H1 (cell line): ENCODE measurements around the gene GUCA2B. TPM values are rescaled to one million over a fixed set of nuclear protein-coding genes. Genes with fewer than 3 reads are reported as not detected.

ENCODE experiments used
- CTCF ChIA-PET: fragments of 300-600 bp; sonication (Branson Sonifier 250); formaldehyde crosslinking; loops from one replicate; lab custom pipeline; 2021; ENCODE audit not compliant: partially characterized antibody; lab: Charles Lee
- POLR2A ChIA-PET: fragments of 300-600 bp; sonication (Branson Sonifier 250); formaldehyde crosslinking; loops from one replicate; lab custom pipeline; 2021; ENCODE audit warnings: inconsistent platforms; ENCODE audit not compliant: partially characterized antibody; lab: Charles Lee
- DNase-seq, 2 experiments: peaks; one replicate each; pipeline versions ENCODE4 v3.0.0 to v3.0.0-alpha.2; 2010 to 2022; ENCODE audit warnings: low spot score in 2 of 2, low read depth in 1 of 2, mixed read lengths in 1 of 2
- FAIRE-seq: peaks from 2 replicates; lab custom pipeline; 2011; peaks lifted over from hg19 to GRCh38; lab: Jason Lieb, UNC
- H2AFZ ChIP-seq: 2 replicates; pipeline ENCODE4 v1.8.1; 2012; ENCODE audit warnings: low read length, inconsistent platforms
- H2AK5ac ChIP-seq: 2 replicates; pipeline ENCODE4 v1.6.1; 2013; ENCODE audit warnings: low read depth, low read length
- H2BK120ac ChIP-seq: replicated peaks from 2 replicates; pipeline ENCODE3; 2013; ENCODE audit warnings: low read depth, low read length, inconsistent platforms
- H2BK12ac ChIP-seq: 2 replicates; pipeline ENCODE4 v1.6.1; 2013; ENCODE audit warnings: low read depth, low read length
- H2BK15ac ChIP-seq: 2 replicates; pipeline ENCODE4 v1.6.1; 2013; ENCODE audit warnings: low read length
- H2BK20ac ChIP-seq: 2 replicates; pipeline ENCODE4 v1.6.1; 2013; ENCODE audit warnings: low read length
- H2BK5ac ChIP-seq: 2 replicates; pipeline ENCODE4 v1.6.1; 2013; ENCODE audit warnings: low read depth, low read length
- H3K14ac ChIP-seq: 2 replicates; pipeline ENCODE4 v1.6.1; 2013; ENCODE audit warnings: inconsistent platforms; ENCODE audit not compliant: insufficient read length
- H3K18ac ChIP-seq: 2 replicates; pipeline ENCODE4 v1.6.1; 2013; ENCODE audit warnings: low read length; ENCODE audit errors: extremely low read depth
- H3K23ac ChIP-seq: 2 replicates; pipeline ENCODE4 v1.6.1; 2013; ENCODE audit warnings: inconsistent platforms; ENCODE audit not compliant: insufficient read length
- H3K23me2 ChIP-seq: 2 replicates; pipeline ENCODE4 v1.6.1; 2013; ENCODE audit warnings: low read depth, low read length
- H3K27ac ChIP-seq: 2 replicates; pipeline ENCODE4 v1.6.1; 2011; ENCODE audit warnings: low read depth, low read length, inconsistent platforms
- H3K27me3 ChIP-seq, 4 experiments: replicated peaks in 1 of 4; 1 replicate in 1 of 4; 2 replicates in 3 of 4; pipeline versions ENCODE4 v1.6.1 to v1.8.1; 2011 to 2013; ENCODE audit warnings: low read length in 3 of 4, mild to moderate bottlenecking in 3 of 4, inconsistent platforms in 2 of 4, mixed read lengths in 2 of 4, moderate library complexity in 1 of 4; ENCODE audit not compliant: control insufficient read depth in 3 of 4, insufficient read depth in 3 of 4; ENCODE audit errors: extremely low read depth in 1 of 4
- H3K36me3 ChIP-seq, 4 experiments: 2 replicates each; pipeline versions ENCODE4 v1.6.1 to v1.8.1; 2011 to 2013; ENCODE audit warnings: mild to moderate bottlenecking in 4 of 4, low read length in 3 of 4, moderate library complexity in 2 of 4, control low read depth in 1 of 4, inconsistent platforms in 1 of 4; ENCODE audit not compliant: insufficient read depth in 4 of 4, control insufficient read depth in 2 of 4
- H3K4ac ChIP-seq: replicated peaks from 2 replicates; pipeline ENCODE3; 2013; ENCODE audit warnings: low read length, low read depth, mixed read lengths, inconsistent platforms; ENCODE audit not compliant: insufficient read length
- H3K4me1 ChIP-seq, 4 experiments: replicated peaks in 1 of 4; 1 replicate in 1 of 4; 2 replicates in 3 of 4; pipeline versions ENCODE4 v1.6.1 to v1.8.1; 2011 to 2013; ENCODE audit warnings: low read length in 3 of 4, inconsistent platforms in 2 of 4, mixed read lengths in 1 of 4; ENCODE audit not compliant: insufficient read depth in 4 of 4, control insufficient read depth in 3 of 4
- H3K4me2 ChIP-seq, 2 experiments: 2 replicates each; pipeline versions ENCODE4 v1.6.1 to v1.8.1; 2011 to 2013; ENCODE audit warnings: low read depth in 2 of 2, low read length in 2 of 2, control low read depth in 1 of 2, inconsistent platforms in 1 of 2, mild to moderate bottlenecking in 1 of 2; ENCODE audit not compliant: insufficient read depth in 1 of 2
- H3K4me3 ChIP-seq, 4 experiments: fragments of 200-600, 300-600 bp in 1 of 4; sonication (generic), shearing (Covaris generic), sonication (Bioruptor Twin) in 1 of 4; 2 replicates each; pipeline versions ENCODE4 v1.5.1 to v1.8.1; 2011 to 2016; ENCODE audit warnings: low read length in 4 of 4, low read depth in 3 of 4, control low read depth in 2 of 4, inconsistent platforms in 2 of 4, mild to moderate bottlenecking in 2 of 4, mixed read lengths in 1 of 4, moderate library complexity in 1 of 4; ENCODE audit not compliant: insufficient read depth in 2 of 4; ENCODE audit errors: extremely low read depth in 1 of 4
- H3K56ac ChIP-seq: replicated peaks from 2 replicates; pipeline ENCODE3; 2013; ENCODE audit warnings: low read depth, mild to moderate bottlenecking, mixed read lengths, low read length, inconsistent platforms; ENCODE audit not compliant: insufficient read length
- H3K79me1 ChIP-seq: 2 replicates; pipeline ENCODE4 v1.6.1; 2013; ENCODE audit warnings: low read depth, low read length, control low read depth
- H3K79me2 ChIP-seq, 2 experiments: 2 replicates each; pipeline versions ENCODE4 v1.6.1 to v1.8.1; 2012 to 2013; ENCODE audit warnings: low read length in 2 of 2, mild to moderate bottlenecking in 2 of 2, inconsistent platforms in 1 of 2; ENCODE audit not compliant: insufficient read depth in 2 of 2, control insufficient read depth in 1 of 2
- H3K9ac ChIP-seq, 4 experiments: replicated peaks in 1 of 4; 1 replicate in 1 of 4; 2 replicates in 3 of 4; pipeline versions ENCODE4 v1.6.1 to v1.8.1; 2011 to 2013; ENCODE audit warnings: low read depth in 3 of 4, low read length in 3 of 4, control low read depth in 2 of 4, mild to moderate bottlenecking in 2 of 4, moderate library complexity in 2 of 4, inconsistent platforms in 1 of 4; ENCODE audit errors: extremely low read depth in 1 of 4
- H3K9me3 ChIP-seq, 2 experiments: 2 replicates each; pipeline versions ENCODE4 v1.6.1 to v1.8.1; 2012 to 2013; ENCODE audit warnings: mild to moderate bottlenecking in 2 of 2, moderate library complexity in 2 of 2, control low read depth in 1 of 2, inconsistent platforms in 1 of 2, low read depth in 1 of 2, low read length in 1 of 2, mixed read lengths in 1 of 2; ENCODE audit not compliant: insufficient read depth in 2 of 2
- H4K20me1 ChIP-seq, 2 experiments: replicated peaks in 1 of 2; 2 replicates each; pipeline versions ENCODE3 to v1.8.1; 2011 to 2013; ENCODE audit warnings: inconsistent platforms in 2 of 2, low read length in 2 of 2, mild to moderate bottlenecking in 1 of 2; ENCODE audit not compliant: insufficient read depth in 2 of 2, control insufficient read depth in 1 of 2
- H4K5ac ChIP-seq: 2 replicates; pipeline ENCODE4 v1.6.1; 2013; ENCODE audit warnings: low read length, low read depth, mixed read lengths, inconsistent platforms; ENCODE audit not compliant: insufficient read length
- H4K8ac ChIP-seq: 2 replicates; pipeline ENCODE4 v1.8.0; 2013; ENCODE audit warnings: mild to moderate bottlenecking, moderate library complexity, low read length, inconsistent platforms; ENCODE audit not compliant: insufficient read depth; ENCODE audit errors: extremely low read depth
- H4K91ac ChIP-seq: replicated peaks from 2 replicates; pipeline ENCODE3; 2013; ENCODE audit warnings: low read length, mixed read lengths, inconsistent platforms; ENCODE audit not compliant: insufficient read length
- ATF3 ChIP-seq: IDR thresholded peaks from 2 replicates; pipeline ENCODE4 v1.6.1; 2011; ENCODE audit warnings: low read depth, mild to moderate bottlenecking, low read length; ENCODE audit not compliant: insufficient read depth
- BCL11A ChIP-seq, 2 experiments: IDR thresholded peaks; one replicate each; pipeline ENCODE4 v1.6.1; 2011; ENCODE audit warnings: low read depth in 2 of 2, low read length in 2 of 2, mild to moderate bottlenecking in 2 of 2
- CEBPB ChIP-seq: IDR thresholded peaks from 2 replicates; pipeline ENCODE4 v1.6.1; 2012; ENCODE audit warnings: low read depth, low read length
- EP300 ChIP-seq, 2 experiments: IDR thresholded peaks; 1 replicate in 1 of 2; 2 replicates in 1 of 2; pipeline ENCODE4 v1.6.1; 2011 to 2012; ENCODE audit warnings: low read depth in 2 of 2, low read length in 2 of 2, mild to moderate bottlenecking in 2 of 2, borderline replicate concordance in 1 of 2, inconsistent platforms in 1 of 2, moderate library complexity in 1 of 2
- HDAC6 ChIP-seq: IDR thresholded peaks from one replicate; pipeline ENCODE4 v1.7.1; 2012; ENCODE audit warnings: low read depth, mild to moderate bottlenecking, inconsistent platforms, low read length, moderate library complexity
- JUND ChIP-seq: IDR thresholded peaks from 2 replicates; pipeline ENCODE4 v1.6.1; 2011; ENCODE audit warnings: mild to moderate bottlenecking, improper control_type of control experiment, low read length
- KDM1A ChIP-seq: fragments of 200-600, 300-600 bp; sonication (generic); IDR thresholded peaks from 2 replicates; pipeline ENCODE4 v1.7.1; 2016; ENCODE audit warnings: mild to moderate bottlenecking, low read length, borderline replicate concordance
- KDM4A ChIP-seq: IDR thresholded peaks from one replicate; pipeline ENCODE4 v1.7.1; 2012; ENCODE audit warnings: low read depth, mild to moderate bottlenecking, moderate library complexity, low read length, inconsistent platforms; ENCODE audit not compliant: severe bottlenecking
- SAP30 ChIP-seq: fragments of 300-600 bp; sonication (generic); IDR thresholded peaks from 2 replicates; pipeline ENCODE4 v1.7.1; 2012; ENCODE audit warnings: low read length, moderate library complexity, mild to moderate bottlenecking, inconsistent platforms; ENCODE audit not compliant: insufficient read depth, insufficient replicate concordance
- TEAD4 ChIP-seq: IDR thresholded peaks from 2 replicates; pipeline ENCODE4 v1.6.1; 2012; ENCODE audit warnings: low read depth, low read length, inconsistent platforms, mixed read lengths
- WGBS, 2 experiments: shearing (Covaris generic) in 1 of 2; methylation state at CpG; one replicate each; pipeline versions ENCODE4 v1.1.6 to v1.1.7; 2013 to 2015; ENCODE audit warnings: low lambda C conversion rate in 2 of 2, mixed read lengths in 2 of 2, inconsistent platforms in 1 of 2, low coverage in 1 of 2, missing lambda C conversion rate in 1 of 2; ENCODE audit not compliant: insufficient replicate concordance in 2 of 2, insufficient coverage in 1 of 2, insufficient read length in 1 of 2; ENCODE audit errors: extremely low coverage in 1 of 2, missing lambda C conversion rate in 1 of 2; 5-methylcytosine and 5-hydroxymethylcytosine counted together
- polyA plus RNA-seq, 7 experiments: library from polyadenylated mRNA; depleted of rRNA in 3 of 7; stranded (reverse) in 5 of 7; unstranded in 2 of 7; fragments of >200 nt in 5 of 7; fragments of 200-250 nt in 2 of 7; gene quantifications; 1 replicate in 5 of 7; 2 replicates in 1 of 7; 4 replicates in 1 of 7; pipeline versions ENCODE4 v1.2.1 to v1.2.3, GENCODE V29; 2011 to 2013; ENCODE audit warnings: missing spikeins in 2 of 7, mixed read lengths in 2 of 7
- total RNA-seq: library from RNA; stranded (reverse); fragmentation: NEBNext Ultra II Directional; extraction: Animal tissue kit (Norgen Biotek cat#: 25700); gene quantifications from 2 replicates; pipeline ENCODE4 v1.2.1, GENCODE V29; 2021

GUCA2B gene
- total and polyA plus RNA-seq, 2 of the 8 experiments (the other 6 are each of a cell fraction or from before 2014, with no cell fraction given), result not detected

- TF ChIP-seq KDM1A (no peak), TEAD4 (no peak), ATF3 (no peak), CEBPB (no peak), HDAC6 (no peak), BCL11A (IDR thresholded peaks at IDR 0.05; ENCODE audit: low read depth in 2 of 2, low read length in 2 of 2) (no peak), SAP30 (no peak), EP300 (IDR thresholded peaks at IDR 0.05; ENCODE audit: borderline replicate concordance in 1 of 2, low read depth in 2 of 2, low read length in 2 of 2) (no peak), JUND (no peak), KDM4A (no peak)
- TF ChIP-seq, all 59 proteins: peak for 0
- H3K4me2 ChIP-seq, result no peak overlapping the region
Observed at GRCh38 chr1:42178249-42178648, 25.0 kb downstream of the GUCA2B start.

More at GRCh38 chr1:42178249-42178648, 25.0 kb downstream of the GUCA2B start:
- Histone ChIP-seq H3K4ac (no peak overlapping the region), H4K20me1 (no peaks in the 10 kb centered on the region), H3K4me1 (peaks cover 0 to 7% (median 0%) of the 10 kb centered on the region in 4 experiments; a peak in 1 of 7 replicates), H4K91ac (no peak overlapping the region), H4K5ac (no peak overlapping the region), H2BK120ac (no peak overlapping the region), H4K8ac (no peak overlapping the region), H3K23ac (no peak overlapping the region), H3K36me3 (peaks cover 0 to 20% (median 7%) of the 10 kb centered on the region in 4 experiments; a peak in 4 of 8 replicates), H3K23me2 (no peaks in the 10 kb centered on the region; the same call in 1 of the 2 replicates), H3K9me3 (no peaks in the 10 kb centered on the region), H3K79me1 (no peaks in the 10 kb centered on the region), H3K14ac (no peak overlapping the region), H3K4me3 (no peak overlapping the region), H3K27me3 (no peaks in the 10 kb centered on the region), H3K79me2 (no peaks in the 10 kb centered on the region), H3K27ac (no peak overlapping the region), H3K56ac (no peak overlapping the region), H2BK20ac (no peak overlapping the region), H3K9ac (no peak overlapping the region), H2AK5ac (no peak overlapping the region), H2BK12ac (no peak overlapping the region), H2BK15ac (no peak overlapping the region), H3K18ac (no peak overlapping the region), H2AFZ (no peak overlapping the region), H2BK5ac (no peak overlapping the region)
- CTCF ChIA-PET, result interaction anchor here (0.8 to 1.6 kb wide), 3 partner anchors 8 to 31 kb away, joined by 3 read pairs; no protein-coding TSS in a partner anchor
- DNase-seq, result no peak
- FAIRE-seq, result no peak
- 90% methylated on average over 3 of the region's 3 CpGs; no CpG with 5 or more reads in 1 of the 2 experiments for WGBS, 2 experiments
- POLR2A ChIA-PET, result no interaction called here
